GM18867 (cell line): ENCODE measurements around the gene RAD51B.
"Not testable (repeated sequence)": the region's sequence is repeated elsewhere in the genome, so short reads cannot be mapped to it uniquely, and the experiment has no call there.

ENCODE experiments used
- ATAC-seq: cut with Tn5 transposase; IDR thresholded peaks from one replicate; pipeline ENCODE4 v1.9.1; 2021; ENCODE audit warnings: mild to moderate bottlenecking, moderate library complexity; ENCODE audit not compliant: unreplicated experiment

Gene RAD51B

GRCh38 chr14:68198713-68199495, 379.3 kb downstream of the RAD51B start:
- no peak for ATAC-seq

- no peak for ATAC-seq
Observed at GRCh38 chr14:68199554-68200151, 380.1 kb downstream of the RAD51B start.

- no peak for ATAC-seq
Observed at GRCh38 chr14:68203871-68204270, 384.3 kb downstream of the RAD51B start.

- ATAC-seq, result no peak
Observed at GRCh38 chr14:68208218-68208617, 388.6 kb downstream of the RAD51B start.

GRCh38 chr14:68208626-68209317, 389.2 kb downstream of the RAD51B start:
- no peak for ATAC-seq

- peak; percentile 91 for ATAC-seq
Observed at GRCh38 chr14:68210729-68211299, 391.2 kb downstream of the RAD51B start.

- no peak for ATAC-seq
Observed at GRCh38 chr14:68211421-68211820, 391.8 kb downstream of the RAD51B start.

- ATAC-seq, result no peak
Observed at GRCh38 chr14:68211886-68212285, 392.3 kb downstream of the RAD51B start.

- no peak for ATAC-seq
Observed at GRCh38 chr14:68212361-68212760, 392.8 kb downstream of the RAD51B start.

- ATAC-seq, result no peak
Observed at GRCh38 chr14:68214431-68214830, 394.9 kb downstream of the RAD51B start.

- no peak for ATAC-seq
Observed at GRCh38 chr14:68215629-68216028, 396.1 kb downstream of the RAD51B start.

GRCh38 chr14:68216079-68216478, 396.5 kb downstream of the RAD51B start:
- no peak for ATAC-seq

- ATAC-seq, result no peak
Observed at GRCh38 chr14:68216957-68217356, 397.4 kb downstream of the RAD51B start.

GRCh38 chr14:68217791-68218340, 398.3 kb downstream of the RAD51B start:
- no peak for ATAC-seq

GRCh38 chr14:68219407-68219806, 399.8 kb downstream of the RAD51B start:
- no peak for ATAC-seq

- not testable (repeated sequence) for ATAC-seq
Observed at GRCh38 chr14:68221046-68221445, 401.5 kb downstream of the RAD51B start.

GRCh38 chr14:68222154-68222553, 402.6 kb downstream of the RAD51B start:
- ATAC-seq, result no peak

GRCh38 chr14:68222726-68223125, 403.1 kb downstream of the RAD51B start:
- ATAC-seq, result no peak

GRCh38 chr14:68223631-68224030, 404.1 kb downstream of the RAD51B start:
- no peak for ATAC-seq

- ATAC-seq, result no peak
Observed at GRCh38 chr14:68225321-68225720, 405.7 kb downstream of the RAD51B start.

- ATAC-seq, result no peak
Observed at GRCh38 chr14:68226523-68226922, 406.9 kb downstream of the RAD51B start.
